Keratinocyte (primary cell): Measurements from ENCODE around the gene SUOX.
"Not testable (repeated sequence)": the region's sequence is repeated elsewhere in the genome, so short reads cannot be mapped to it uniquely, and the experiment has no call there.

Source experiments
- CTCF ChIP-seq, 3 experiments: IDR thresholded peaks in 1 of 3; conservative IDR thresholded peaks in 1 of 3; optimal IDR thresholded peaks in 1 of 3; 2 replicates in 2 of 3; 3 replicates in 1 of 3; pipeline versions ENCODE3 to v1.5.1; 2011; ENCODE audit warnings: low read length in 3 of 3, mild to moderate bottlenecking in 3 of 3, moderate library complexity in 2 of 3, control low read depth in 1 of 3, inconsistent platforms in 1 of 3; ENCODE audit not compliant: insufficient read depth in 2 of 3; ENCODE audit errors: extremely low read depth in 1 of 3
- EZH2 ChIP-seq: IDR thresholded peaks from one replicate; pipeline ENCODE4 v1.6.1; 2012; ENCODE audit warnings: inconsistent platforms, mild to moderate bottlenecking, low read length, moderate library complexity

GRCh38 chr12:56003376-56003775 is 6.3 kb downstream of the SUOX start:
- TF ChIP-seq CTCF (optimal IDR thresholded peaks at IDR 0.05 in 1 of 3, IDR thresholded peaks at IDR 0.05 in 1 of 3, conservative IDR thresholded peaks at IDR 0.05 in 1 of 3; ENCODE audit: extremely low read depth in 1 of 3, insufficient read depth in 2 of 3, low read length in 3 of 3); EZH2: not testable (repeated sequence)
